Endothelial cell of umbilical vein (primary cell): ENCODE measurements around the gene RTCB.

Source experiments
- JUN ChIP-seq: IDR thresholded peaks from 2 replicates; pipeline ENCODE4 v1.6.1; 2011; ENCODE audit warnings: borderline replicate concordance, low read depth; ENCODE audit not compliant: insufficient read length, insufficient read depth
- MYC ChIP-seq: IDR thresholded peaks from one replicate; pipeline ENCODE4 v1.6.1; 2011; ENCODE audit warnings: mild to moderate bottlenecking, low read depth, low read length
- POLR2A ChIP-seq: IDR thresholded peaks from 2 replicates; pipeline ENCODE4 v1.6.1; 2012; ENCODE audit warnings: low read depth, mild to moderate bottlenecking, control low read depth, low read length
- POLR2AphosphoS5 ChIP-seq: IDR thresholded peaks from 2 replicates; pipeline ENCODE4 v1.6.1; 2012; ENCODE audit warnings: low read depth, mild to moderate bottlenecking, control low read depth, low read length, moderate library complexity; ENCODE audit not compliant: insufficient read depth
- TF ChIP-seq, protein P1 (sequence below), 2 donors: IDR thresholded peaks; 1 replicate in 1 of 2; 2 replicates in 1 of 2; pipeline ENCODE4 v1.5.1; 2011; ENCODE audit warnings: low read length in 2 of 2, mild to moderate bottlenecking in 2 of 2, moderate library complexity in 2 of 2, control low read depth in 1 of 2, inconsistent platforms in 1 of 2, low read depth in 1 of 2; ENCODE audit not compliant: insufficient read depth in 1 of 2; ENCODE audit errors: extremely low read depth in 1 of 2
- TF ChIP-seq, protein P2 (sequence below): IDR thresholded peaks from 2 replicates; pipeline ENCODE4 v1.6.1; 2011; ENCODE audit not compliant: insufficient read depth, insufficient read length

DNA sequence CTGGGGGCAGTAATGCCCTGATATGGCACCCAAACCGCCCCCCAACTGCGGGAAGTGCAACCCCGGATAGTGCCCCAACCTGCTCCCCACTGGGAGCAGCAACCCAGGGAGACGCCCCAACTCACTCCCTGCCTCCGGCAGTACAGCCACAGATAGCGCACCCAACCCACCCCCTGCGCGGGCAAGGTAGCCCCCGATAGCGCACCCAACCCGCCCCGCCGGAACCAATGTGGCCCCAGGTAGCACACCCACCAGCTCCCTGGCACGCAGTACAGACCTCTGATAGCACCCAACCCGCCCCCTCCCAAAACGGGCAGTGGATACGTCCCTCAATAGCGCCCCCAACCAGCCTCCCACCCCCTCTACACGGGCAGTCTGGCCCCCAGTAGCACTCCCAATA is 58.2 kb downstream of the RTCB start:
- TF ChIP-seq MYC: no peak
- TF ChIP-seq, protein P1, sequence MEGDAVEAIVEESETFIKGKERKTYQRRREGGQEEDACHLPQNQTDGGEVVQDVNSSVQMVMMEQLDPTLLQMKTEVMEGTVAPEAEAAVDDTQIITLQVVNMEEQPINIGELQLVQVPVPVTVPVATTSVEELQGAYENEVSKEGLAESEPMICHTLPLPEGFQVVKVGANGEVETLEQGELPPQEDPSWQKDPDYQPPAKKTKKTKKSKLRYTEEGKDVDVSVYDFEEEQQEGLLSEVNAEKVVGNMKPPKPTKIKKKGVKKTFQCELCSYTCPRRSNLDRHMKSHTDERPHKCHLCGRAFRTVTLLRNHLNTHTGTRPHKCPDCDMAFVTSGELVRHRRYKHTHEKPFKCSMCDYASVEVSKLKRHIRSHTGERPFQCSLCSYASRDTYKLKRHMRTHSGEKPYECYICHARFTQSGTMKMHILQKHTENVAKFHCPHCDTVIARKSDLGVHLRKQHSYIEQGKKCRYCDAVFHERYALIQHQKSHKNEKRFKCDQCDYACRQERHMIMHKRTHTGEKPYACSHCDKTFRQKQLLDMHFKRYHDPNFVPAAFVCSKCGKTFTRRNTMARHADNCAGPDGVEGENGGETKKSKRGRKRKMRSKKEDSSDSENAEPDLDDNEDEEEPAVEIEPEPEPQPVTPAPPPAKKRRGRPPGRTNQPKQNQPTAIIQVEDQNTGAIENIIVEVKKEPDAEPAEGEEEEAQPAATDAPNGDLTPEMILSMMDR (IDR thresholded peaks at IDR 0.05; ENCODE audit: extremely low read depth in 1 of 2, insufficient read depth in 1 of 2, low read depth in 1 of 2, low read length in 2 of 2): no peak
- TF ChIP-seq POLR2AphosphoS5: no peak
- TF ChIP-seq, protein P2, sequence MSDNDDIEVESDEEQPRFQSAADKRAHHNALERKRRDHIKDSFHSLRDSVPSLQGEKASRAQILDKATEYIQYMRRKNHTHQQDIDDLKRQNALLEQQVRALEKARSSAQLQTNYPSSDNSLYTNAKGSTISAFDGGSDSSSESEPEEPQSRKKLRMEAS: no peak
- TF ChIP-seq POLR2A: no peak
- no peak for TF ChIP-seq JUN
